GM21367 (cell line): Measurements from ENCODE around the gene UBTF.

Source experiments
- ATAC-seq: cut with Tn5 transposase; IDR thresholded peaks from one replicate; pipeline ENCODE4 v1.9.1; 2021; ENCODE audit not compliant: unreplicated experiment

The UBTF gene

GRCh38 chr17:44219616-44220212 is at the start of gene UBTF:
Gene UBTF (minus strand): TSS chr17:44219675. CDS start chr17:44218229, 1,446 bp downstream.
- ATAC-seq, result no peak

DNA sequence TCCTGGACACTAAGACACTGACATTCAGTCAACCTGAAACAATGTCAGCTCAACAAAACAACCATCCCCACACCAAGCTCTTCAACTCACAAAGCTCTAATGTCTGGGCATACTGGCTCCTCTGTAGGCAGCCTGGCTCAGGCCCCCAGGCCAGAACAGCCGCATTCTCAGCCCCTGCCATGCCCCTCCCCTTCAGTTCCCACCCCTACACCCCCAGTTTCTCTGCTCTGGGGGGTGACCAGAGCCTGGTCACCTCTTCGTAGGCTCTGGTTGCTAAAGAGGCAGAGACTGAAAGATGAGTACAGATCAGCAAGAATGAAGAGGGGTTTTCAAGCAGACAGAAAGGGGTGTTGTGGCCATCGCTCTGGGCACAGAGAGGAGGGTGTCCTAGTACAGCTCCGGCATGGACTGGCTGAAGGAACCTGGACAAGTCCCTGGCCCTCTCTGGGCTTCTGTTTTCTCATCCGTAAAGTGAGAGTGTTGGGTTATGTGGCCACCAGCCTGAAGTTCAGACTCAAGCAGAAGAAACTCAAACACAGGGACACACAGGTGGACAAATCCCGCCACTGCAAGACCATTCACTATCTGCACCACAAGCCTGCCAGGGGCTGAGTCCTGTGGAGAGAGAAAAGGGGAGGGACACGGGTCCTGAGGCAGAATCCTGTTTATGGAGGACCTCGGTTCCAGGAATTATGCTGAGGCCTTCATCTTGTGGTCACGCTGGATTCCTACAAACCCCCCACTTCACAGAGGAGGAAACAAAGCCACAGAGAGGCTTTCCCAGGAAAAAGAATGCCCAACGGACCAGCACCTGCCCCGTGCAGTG is 49.4 kb upstream of the UBTF start:
- ATAC-seq, result no peak

DNA sequence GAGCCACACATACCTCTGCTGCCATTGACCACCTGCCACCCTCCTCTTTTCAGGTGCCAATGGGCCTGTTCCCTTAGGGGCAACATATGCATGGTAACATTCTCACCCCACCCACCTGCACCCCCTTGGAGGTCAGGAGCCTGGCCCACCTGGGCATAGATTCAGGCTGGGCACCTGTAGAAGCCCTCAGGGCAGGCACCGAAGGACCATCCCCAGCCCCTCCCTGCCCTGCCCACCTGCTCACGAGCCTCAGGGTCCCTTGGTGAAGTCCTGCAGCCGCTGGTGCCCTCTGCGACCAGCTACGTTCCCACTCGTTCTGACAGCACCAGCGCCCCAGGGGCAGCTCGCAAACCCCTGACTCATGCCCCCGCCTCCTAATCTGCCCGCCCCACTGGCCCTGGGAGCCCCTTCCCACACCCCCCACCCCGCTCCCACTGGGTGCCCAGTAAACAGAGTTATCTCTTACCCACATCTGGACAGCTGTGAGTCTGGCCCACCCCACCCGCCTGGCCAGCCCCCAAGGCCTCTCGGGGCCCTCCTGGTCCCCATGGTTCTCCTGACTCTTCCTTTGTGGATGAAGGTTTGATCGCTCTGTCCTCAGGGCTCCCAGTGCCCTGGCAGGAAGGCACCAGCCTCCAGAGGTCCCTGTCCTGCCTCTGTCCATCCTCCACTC is 48.5 kb upstream of the UBTF start, which contains the start of gene SLC4A1:
SLC4A1 (minus strand) TSS at position 318 of the 673 bp plus-strand sequence. CDS start 5,269 bp downstream, outside the sequence.
- no peak for ATAC-seq

GRCh38 chr17:44267165-44267455 is 47.6 kb upstream of the UBTF start:
- no peak for ATAC-seq

DNA sequence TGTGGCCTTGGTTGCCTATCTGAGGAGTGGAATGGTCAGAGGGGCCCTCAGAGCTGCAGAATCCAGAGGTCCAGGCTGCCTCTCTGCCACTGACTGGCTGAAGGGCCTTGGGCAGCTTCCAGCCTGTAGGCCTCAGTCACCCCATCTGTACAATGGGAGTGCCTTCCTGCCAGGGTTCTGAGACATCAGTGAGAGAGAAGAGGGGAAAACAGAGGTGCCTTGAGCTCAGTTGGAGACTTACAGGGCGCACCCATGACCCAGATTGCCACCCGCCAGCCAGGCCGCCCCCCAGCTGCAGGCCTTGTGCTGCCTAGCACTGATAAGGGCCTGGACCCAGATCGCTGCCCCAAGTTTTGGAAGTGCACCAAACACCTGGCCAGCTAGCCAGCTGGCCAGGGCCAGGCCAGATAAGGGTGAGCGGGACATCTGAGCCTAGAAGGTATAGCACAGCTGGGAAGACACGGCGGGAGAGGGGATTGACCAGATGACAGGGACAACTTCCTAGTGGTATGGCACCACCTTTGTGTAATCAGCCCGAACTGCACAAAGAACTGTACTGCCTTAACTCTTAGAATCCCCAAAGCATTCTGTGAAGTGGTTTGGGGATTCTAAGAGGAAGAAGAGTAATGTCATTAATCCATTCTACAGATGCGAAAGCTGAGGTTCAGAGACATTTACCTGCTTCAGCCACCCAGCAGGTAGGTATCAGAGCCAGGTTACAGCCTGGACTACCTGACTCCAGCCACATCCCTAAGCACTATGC is 47.1 kb upstream of the UBTF start:
- no peak for ATAC-seq

DNA sequence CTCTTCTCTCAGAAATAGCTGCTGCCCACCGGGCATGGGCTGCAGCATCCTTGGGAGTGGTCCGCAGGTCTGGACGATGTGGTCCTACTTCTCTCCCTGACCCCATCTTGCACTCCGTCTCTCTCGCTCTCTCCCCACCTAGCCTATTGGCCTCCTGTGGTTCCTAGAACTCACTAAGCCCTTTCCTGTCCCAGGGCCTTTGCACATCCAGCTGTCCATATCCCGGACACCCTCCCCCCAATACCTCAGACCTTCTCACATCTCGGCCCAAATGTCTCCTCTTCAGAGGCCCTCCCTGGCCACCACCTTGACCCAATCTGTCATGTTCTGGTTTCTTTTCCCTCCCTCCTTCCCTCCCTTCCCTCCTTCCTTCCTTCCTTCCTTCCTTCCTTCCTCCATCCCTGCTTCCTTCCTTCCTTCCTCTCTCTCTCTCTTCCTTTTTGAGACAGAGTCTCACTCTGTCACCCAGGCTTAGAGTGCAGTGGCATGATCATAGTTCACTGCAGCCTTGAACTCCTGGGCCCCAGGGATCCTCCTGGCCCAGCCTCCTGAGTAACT is 43.9 kb upstream of the UBTF start:
- no peak for ATAC-seq

GRCh38 chr17:44262654-44263225 is 43.3 kb upstream of the UBTF start:
- ATAC-seq, result no peak

DNA sequence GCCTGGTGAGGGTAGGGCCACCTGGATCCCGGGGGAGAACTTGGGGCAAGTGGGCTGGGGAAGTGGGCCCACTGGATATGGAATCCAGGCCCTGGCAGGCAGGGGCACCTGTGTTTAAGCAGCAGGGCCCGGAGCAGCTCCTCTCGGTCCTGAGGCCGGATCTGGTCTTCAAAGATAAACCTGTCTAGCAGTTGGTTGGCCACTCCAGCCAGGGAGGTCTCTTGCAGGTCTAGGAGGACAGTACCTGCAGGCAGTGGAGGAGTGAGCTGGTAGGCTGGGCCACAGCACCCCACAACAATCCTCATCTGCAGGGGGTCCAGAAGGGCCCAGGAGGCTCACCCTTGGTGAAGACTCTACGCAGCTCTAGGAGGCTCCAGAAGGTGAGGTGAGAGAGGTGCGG is 40.8 kb upstream of the UBTF start:
- no peak for ATAC-seq

GRCh38 chr17:44258811-44259351 is 39.4 kb upstream of the UBTF start:
- ATAC-seq, result no peak

DNA sequence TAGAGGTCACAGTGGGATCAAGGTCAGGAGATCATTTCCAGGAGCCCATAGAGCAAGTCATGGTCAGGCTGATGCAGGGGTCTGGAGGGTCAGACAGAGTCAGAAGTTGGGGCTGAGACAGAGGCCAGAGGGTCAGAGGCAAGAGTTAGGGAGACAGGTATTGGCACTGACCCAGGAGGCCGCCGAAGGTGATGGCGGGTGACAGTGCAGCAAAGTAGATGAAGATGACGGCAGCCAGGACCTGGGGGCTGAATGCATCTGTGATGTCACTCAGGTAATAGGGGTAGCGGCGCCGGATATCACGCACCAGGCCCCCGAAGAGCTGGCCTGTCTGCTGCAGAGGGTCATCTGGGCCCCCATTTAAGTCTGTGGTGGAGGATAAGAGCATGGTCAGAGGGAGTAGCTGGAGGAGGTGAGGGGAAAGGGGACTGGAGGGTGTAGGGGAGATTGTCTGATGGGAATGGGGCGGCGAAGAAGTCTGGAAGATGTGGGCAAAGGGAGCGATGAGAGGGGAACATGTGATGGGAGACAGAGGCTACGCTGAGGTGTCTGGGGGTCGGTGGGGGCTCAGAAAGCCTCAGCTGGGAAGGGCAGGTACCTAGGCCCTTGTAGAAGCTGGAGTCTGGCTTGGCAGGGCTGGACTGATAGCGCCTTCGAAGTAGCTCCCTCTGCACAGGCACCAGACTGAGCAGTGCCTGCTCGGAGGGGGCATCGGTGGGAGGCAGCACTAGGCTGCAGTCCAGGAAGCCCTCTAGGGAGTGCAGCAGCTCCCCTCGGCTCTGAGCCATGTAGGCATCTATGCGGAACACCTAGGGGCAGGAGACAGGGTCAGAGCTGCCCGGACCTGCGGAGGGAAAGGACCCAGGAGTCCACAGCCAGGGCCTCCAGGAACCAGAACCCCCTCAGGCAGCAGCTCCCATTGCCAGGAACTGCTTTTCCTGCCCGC is 38.6 kb upstream of the UBTF start:
- ATAC-seq, result no peak

- no peak for ATAC-seq
Observed at GRCh38 chr17:44256671-44257070, 37.2 kb upstream of the UBTF start.

DNA sequence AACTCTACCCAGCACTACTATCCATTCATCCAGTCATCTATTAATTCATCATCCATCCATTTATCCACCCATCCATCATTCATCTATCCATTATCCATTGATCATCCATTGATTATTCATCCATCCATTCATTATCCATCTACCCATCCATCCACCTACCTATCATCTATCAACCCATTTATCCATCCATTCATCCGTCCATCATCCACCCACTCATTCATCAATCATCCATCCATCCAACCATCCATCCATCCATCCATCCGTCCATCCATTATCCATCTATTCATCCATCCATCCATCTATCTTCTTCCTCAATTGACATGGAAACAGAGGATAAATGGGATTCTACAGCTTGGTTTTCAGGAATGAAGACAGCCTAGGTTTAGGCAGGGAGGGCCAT is 36.4 kb upstream of the UBTF start:
- no peak for ATAC-seq

- no peak for ATAC-seq
Observed at GRCh38 chr17:44254361-44255095, 35.1 kb upstream of the UBTF start.

DNA sequence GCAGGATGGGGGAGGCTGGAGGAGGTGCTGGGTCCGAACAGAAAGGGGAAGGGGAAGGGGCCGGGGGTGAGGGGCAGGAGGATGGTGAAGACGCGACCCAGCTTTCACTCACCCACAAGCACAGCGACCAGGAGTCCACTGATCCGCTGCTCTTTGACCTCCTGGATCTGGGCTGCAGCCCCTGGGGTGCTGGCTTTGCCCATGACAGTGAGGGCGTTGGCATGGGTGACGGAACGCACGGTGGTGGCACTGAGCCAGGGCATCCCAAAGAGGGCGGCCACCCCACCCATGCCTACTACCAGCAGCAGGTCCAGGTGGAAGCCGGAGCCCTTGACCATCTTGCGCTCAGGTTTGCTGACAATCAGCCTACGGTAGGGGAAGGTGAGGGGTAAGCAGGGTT is 33.5 kb upstream of the UBTF start:
- ATAC-seq, result no peak

GRCh38 chr17:44251062-44251461 is 31.6 kb upstream of the UBTF start:
- ATAC-seq, result no peak

DNA sequence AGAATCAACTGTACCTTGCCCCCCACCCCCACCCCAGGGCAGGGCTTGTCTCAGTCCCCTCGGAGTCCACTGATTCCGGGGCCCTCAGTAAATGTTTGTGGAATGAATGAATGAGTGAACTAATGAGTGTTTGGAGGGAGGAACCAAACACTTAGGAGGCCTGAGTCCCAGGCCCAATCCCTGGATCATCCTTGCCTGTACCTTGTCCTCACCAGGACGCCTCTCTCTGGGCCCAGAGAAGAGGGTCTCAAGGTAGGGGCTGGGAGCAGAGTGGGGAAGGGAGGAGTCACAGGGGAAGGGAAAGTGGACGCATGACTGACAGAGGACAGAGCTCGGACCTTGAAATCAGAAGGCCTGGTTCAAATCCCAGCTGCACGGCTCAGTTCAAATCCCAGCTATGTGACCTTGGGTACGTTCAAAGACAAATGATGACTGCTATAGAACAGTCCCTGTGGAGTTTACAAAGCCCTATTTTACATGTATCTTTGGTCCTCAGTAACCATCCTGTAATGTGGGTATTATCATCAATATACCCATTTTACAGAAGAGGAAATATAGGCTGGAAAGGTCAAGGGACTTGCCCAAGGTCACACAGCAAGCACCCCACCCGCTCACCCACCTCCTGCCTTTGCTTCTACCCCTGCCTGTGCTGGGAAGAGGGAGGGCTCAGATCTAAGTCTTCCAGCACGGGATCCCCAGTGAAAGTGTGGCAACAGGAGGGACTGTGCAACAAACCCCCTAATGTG is 30.2 kb upstream of the UBTF start:
- no peak for ATAC-seq

- ATAC-seq, result no peak
Observed at GRCh38 chr17:44247876-44248736, 28.6 kb upstream of the UBTF start.
